ENCODE data around the gene PHF24.

The PHF24 gene

DNA sequence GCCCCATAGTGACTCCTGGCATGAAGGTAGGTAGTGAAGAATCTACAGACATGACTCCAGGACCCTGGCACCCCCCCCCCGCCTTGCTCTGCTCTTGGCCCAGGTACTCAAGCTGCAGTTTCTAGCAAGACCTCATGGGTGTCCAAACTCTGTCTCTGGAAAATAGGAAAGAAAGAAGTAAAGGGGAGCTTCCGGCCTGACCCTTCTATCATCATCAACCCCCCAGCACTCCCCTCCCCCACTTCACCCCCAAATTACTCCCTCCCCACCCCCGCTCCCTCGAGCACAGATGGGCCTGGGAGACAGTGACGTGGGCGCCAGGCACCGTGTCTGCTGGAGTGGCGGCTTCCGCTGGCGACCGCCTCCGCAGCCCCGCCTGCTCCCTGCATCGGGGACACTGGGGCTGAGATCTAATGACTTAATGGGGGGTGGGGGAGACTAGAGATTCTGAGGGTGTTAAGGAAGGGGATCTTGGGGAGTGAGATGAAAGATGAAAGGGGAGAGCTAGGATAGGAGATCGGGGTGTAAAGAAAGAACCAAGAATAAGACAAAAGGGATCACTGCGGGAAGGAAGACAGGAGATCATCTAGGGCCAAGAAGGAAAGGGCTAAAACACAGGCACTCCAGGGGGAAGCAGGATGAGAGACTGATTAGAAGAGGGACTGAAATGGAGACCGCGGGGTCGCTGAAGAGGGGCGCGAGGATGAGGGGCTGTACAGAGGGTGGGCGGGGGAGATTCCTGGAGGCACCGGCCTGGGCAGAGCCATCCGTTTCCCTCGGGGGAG lies 30.3 kb downstream of the PHF24 start:
- Mint-ChIP-seq H3K4me1 (peaks cover 61% of the 10 kb centered on the region), H3K27ac (peak overlapping the region; percentile 64), H3K4me3 (peak overlapping the region; percentile 99), H3K9me3 (no peaks in the 10 kb centered on the region), H3K36me3 (no peaks in the 10 kb centered on the region), H3K27me3 (peaks cover 6% of the 10 kb centered on the region)
- CTCF ChIA-PET = interaction anchor here (1.4 kb wide), 1 partner anchor 89 kb away, joined by 5 read pairs; no protein-coding TSS in a partner anchor
- peak; percentile 62 for DNase-seq

- no peaks in the 10 kb centered on the region for H3K9me3 Mint-ChIP-seq
- DNase-seq = peak; percentile 98
- CTCF ChIA-PET = interaction anchor here (0.7 to 1.4 kb wide), 3 partner anchors 9 to 93 kb away, joined by 3 to 5 read pairs (median 3); no protein-coding TSS in a partner anchor
- peak within 1 kb of the TSS; percentile 99 for H3K4me3 Mint-ChIP-seq
- H3K4me1 Mint-ChIP-seq = peaks cover 53% of the 10 kb centered on the region
- peaks cover 6% of the 10 kb centered on the region for H3K27me3 Mint-ChIP-seq
- no peaks in the 10 kb centered on the region for H3K36me3 Mint-ChIP-seq
- H3K27ac Mint-ChIP-seq = peak within 1 kb of the TSS; percentile 78
Observed at GRCh38 chr9:34989003-34989945, 31.2 kb downstream of the PHF24 start, which contains the start of gene DNAJB5. Gene DNAJB5 (plus strand): TSS chr9:34989745. CDS start chr9:34990631, 886 bp downstream.

DNA sequence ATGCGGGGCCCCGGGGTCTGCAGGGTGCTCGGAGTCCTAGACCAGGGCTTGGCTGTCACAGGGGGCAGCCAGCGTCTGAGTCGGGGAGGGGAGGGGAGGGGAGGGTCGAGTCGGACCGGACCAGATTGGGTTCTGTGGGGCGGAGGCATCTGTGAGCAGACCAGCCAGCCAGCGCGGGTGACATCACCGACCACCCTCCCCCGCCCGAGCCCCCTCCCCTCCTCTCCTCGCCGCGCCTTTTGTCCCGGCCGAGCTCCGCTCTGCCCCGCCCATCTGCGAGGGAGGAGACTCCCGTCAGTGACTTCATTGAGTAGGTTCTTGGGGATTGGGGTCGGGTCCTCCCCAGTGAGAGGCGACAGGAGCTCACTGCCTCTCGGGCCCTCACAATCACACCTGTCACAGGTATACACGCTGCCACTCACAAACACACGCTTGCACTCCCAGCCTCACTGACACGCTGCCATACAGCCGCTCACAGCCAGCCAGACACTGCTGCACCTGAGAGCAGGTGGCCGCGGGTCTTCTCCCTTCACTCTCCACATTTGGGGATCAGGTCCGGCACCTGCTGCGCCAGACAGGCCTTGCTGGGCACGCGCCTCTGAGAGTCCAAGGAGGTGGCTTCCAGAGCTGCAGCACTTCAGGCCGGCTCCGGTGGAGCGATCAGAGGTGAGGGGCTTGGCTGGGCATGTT lies 32.0 kb downstream of the PHF24 start:
- Mint-ChIP-seq H3K27me3 (peaks cover 6% of the 10 kb centered on the region), H3K27ac (peak overlapping the region; percentile 55), H3K4me3 (peak overlapping the region; percentile 99), H3K9me3 (no peaks in the 10 kb centered on the region), H3K4me1 (peaks cover 48% of the 10 kb centered on the region), H3K36me3 (no peaks in the 10 kb centered on the region)
- peak; percentile 71 for DNase-seq
- CTCF ChIA-PET = interaction anchor here (0.7 to 1.0 kb wide), 2 partner anchors 8 to 93 kb away, joined by 3 read pairs; no protein-coding TSS in a partner anchor

- Mint-ChIP-seq H3K9me3 (no peaks in the 10 kb centered on the region), H3K27ac (no peak overlapping the region), H3K36me3 (no peaks in the 10 kb centered on the region), H3K27me3 (peaks cover 6% of the 10 kb centered on the region), H3K4me3 (peak overlapping the region; percentile 99), H3K4me1 (peaks cover 40% of the 10 kb centered on the region)
- no peak for DNase-seq
- CTCF ChIA-PET = no interaction called here
Observed at GRCh38 chr9:34990908-34991606, 33.0 kb downstream of the PHF24 start.

DNA sequence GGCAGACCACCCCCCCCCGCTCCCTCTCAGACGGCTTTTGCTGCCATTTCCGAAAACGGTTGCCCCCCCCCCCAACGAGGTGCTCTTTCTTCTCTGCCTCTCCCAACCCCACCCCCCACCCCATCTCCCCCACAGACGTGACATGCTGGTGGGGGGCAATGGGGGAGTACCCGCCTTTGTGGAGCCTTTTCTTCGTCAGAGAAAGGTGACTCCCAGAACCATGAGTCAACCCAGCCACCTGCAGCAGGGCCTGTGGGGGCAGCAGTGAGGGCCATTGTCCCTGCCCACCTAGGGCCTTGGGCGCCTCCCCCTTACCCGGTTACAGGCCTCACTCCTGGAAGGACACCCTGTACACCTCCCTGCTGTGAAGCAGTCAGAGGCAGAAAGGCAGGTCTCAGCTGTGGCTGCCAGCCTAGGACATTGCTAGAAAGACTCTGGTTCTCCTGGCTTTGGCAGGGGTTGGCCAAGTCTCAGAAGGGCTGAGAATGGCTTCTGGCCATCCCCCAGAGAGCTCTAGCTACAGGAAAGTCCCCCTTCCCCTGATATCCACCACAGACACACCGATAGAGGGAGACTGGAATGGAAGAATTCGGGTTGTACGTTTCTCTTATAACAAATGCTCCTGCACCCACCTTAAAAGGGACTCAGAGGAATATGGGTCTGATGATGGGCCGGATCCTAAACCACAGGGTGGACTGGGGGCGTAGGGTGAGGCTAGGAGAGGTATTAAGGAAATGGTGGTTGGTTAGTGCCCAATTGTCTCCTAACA lies 33.7 kb downstream of the PHF24 start:
- H3K9me3 Mint-ChIP-seq = no peaks in the 10 kb centered on the region
- peak overlapping the region; percentile 9 for H3K4me3 Mint-ChIP-seq
- CTCF ChIA-PET = interaction anchor here (2.3 kb wide), 1 partner anchor 60 kb away, joined by 7 read pairs; no protein-coding TSS in a partner anchor
- no peak for DNase-seq
- peaks cover 6% of the 10 kb centered on the region for H3K27me3 Mint-ChIP-seq
- no peaks in the 10 kb centered on the region for H3K36me3 Mint-ChIP-seq
- no peak overlapping the region for H3K27ac Mint-ChIP-seq
- H3K4me1 Mint-ChIP-seq = peaks cover 33% of the 10 kb centered on the region

GRCh38 chr9:34992376-34992951 lies 34.4 kb downstream of the PHF24 start:
- CTCF ChIA-PET = interaction anchor here (2.3 kb wide), 1 partner anchor 59 kb away, joined by 7 read pairs; no protein-coding TSS in a partner anchor
- Mint-ChIP-seq H3K27ac (no peak overlapping the region), H3K4me3 (no peak overlapping the region), H3K36me3 (no peaks in the 10 kb centered on the region), H3K4me1 (peaks cover 26% of the 10 kb centered on the region), H3K27me3 (peaks cover 6% of the 10 kb centered on the region), H3K9me3 (no peaks in the 10 kb centered on the region)
- DNase-seq = no peak

DNA sequence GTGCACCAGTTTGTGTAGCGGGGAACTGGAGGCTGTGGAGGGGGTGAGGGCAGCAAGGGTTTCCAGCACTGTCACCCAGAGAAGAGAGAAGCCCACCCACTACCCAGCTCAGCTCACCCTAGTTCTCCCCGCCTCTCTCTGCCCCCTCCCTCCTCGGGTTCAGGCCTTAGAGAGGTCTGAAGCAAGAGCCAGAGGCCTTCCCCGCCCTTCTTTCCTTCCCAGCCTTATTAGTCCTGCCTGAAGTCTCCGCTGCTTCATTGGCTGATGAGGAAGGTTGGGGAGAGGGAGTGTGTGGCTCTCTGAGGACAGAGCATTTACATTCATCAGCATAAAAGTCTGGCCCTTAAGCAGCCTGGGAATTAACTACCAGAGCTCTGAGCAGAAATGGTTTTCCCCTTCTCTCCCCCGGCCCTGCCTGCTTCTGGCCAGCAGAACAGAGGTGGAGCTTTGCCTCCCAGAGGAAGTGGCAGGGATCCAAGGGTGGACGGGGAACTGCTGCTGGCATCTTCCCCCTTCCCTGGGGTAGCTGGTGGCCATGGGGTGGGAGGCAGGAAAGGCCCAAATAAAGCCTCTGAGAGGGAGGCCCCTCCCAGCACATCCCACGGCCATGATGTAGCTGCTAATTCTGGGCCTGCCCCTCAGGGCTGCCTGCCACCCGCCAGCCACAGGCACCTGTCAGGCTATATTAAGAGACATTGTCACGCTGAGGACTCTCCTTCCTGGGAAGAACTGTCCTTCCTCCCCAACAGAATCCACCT lies 35.6 kb downstream of the PHF24 start:
- H3K4me3 Mint-ChIP-seq = no peak overlapping the region
- peaks cover 18% of the 10 kb centered on the region for H3K4me1 Mint-ChIP-seq
- no peak overlapping the region for H3K27ac Mint-ChIP-seq
- H3K9me3 Mint-ChIP-seq = no peaks in the 10 kb centered on the region
- DNase-seq = no peak
- CTCF ChIA-PET = interaction anchor here (1.0 to 3.0 kb wide), 5 partner anchors 31 to 94 kb away, joined by 3 to 21 read pairs (median 7); no protein-coding TSS in a partner anchor
- H3K36me3 Mint-ChIP-seq = no peaks in the 10 kb centered on the region
- peaks cover 6% of the 10 kb centered on the region for H3K27me3 Mint-ChIP-seq

DNA sequence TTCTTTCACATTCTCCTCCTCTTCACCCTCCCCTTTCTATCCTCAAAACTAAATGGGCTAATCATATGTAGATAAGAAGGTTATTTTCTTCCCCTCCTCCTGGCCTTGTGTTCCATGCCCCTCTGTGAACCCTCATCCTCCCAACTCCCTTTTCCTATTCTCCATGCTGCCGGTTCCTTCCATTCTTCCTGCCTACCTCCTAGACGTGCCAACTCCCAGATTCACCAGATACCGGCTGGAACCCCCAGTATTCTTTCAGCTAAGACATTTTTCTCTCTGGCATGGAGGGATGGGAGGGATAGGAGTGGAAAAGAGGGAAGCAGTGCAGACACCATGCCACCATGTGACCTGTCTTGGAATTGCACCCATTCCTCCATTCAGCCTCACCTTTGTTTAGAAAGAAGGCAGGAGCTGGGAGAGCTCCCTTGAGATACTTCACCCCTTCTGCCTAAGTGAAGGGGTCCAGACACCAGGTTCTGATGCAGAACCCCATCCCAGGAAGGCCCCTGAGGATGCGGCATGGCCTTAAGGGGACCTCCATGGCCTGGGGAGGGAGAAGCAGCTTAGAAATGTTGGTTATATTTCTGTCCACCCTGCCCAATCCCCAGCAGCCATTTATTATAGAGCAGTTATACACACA lies 36.3 kb downstream of the PHF24 start:
- CTCF ChIA-PET = interaction anchor here (0.7 to 3.0 kb wide), 13 partner anchors 9 to 102 kb away, joined by 3 to 21 read pairs (median 4); partner anchors contain the start of gene PIGO
- no peak overlapping the region for H3K4me3 Mint-ChIP-seq
- peaks cover 13% of the 10 kb centered on the region for H3K4me1 Mint-ChIP-seq
- H3K9me3 Mint-ChIP-seq = no peaks in the 10 kb centered on the region
- DNase-seq = no peak
- no peaks in the 10 kb centered on the region for H3K36me3 Mint-ChIP-seq
- peaks cover 6% of the 10 kb centered on the region for H3K27me3 Mint-ChIP-seq
- H3K27ac Mint-ChIP-seq = no peak overlapping the region

DNA sequence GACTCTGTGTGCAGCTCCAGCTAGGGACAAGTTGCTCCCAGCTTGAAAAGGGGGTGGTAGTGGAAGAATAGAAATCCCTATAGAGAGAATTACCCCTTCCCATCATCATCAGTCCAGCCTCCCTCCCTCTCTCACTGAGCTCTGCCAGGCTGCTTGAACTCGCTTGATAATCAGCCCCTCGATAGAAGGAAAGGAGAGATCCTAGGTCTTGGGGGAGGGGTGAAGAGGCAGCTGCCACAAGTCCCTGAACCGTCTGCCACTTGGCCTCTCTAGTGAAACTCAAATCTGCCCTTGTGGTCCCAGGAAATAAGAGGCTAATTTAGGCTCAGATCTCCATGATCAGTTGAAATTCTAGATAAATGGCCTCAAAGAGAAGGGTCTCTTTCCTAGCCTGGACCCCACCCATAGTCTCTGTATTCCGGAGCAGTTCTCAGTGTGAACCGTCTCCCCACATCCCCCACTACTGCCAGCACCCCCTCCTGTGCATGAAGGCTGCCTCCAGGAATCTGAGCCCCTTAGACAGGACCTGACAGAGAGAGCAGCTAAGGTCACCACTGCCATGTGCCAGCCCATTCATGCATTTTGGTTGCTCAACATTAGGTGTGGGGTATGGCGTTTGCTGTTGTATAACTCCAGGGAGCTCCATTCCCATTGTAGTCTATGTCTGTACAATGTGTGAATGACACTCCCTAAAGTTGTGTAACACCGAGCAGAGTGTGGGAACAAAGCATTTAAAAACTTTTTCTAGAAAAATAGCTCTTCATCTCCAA lies 37.0 kb downstream of the PHF24 start:
- H3K4me3 Mint-ChIP-seq = no peak overlapping the region
- peaks cover 11% of the 10 kb centered on the region for H3K4me1 Mint-ChIP-seq
- H3K27me3 Mint-ChIP-seq = peaks cover 6% of the 10 kb centered on the region
- no peaks in the 10 kb centered on the region for H3K36me3 Mint-ChIP-seq
- H3K9me3 Mint-ChIP-seq = no peaks in the 10 kb centered on the region
- no peak overlapping the region for H3K27ac Mint-ChIP-seq
- DNase-seq = no peak
- CTCF ChIA-PET = interaction anchor here (0.7 to 3.0 kb wide), 13 partner anchors 8 to 102 kb away, joined by 3 to 21 read pairs (median 4); partner anchors contain the start of gene PIGO

- H3K9me3 Mint-ChIP-seq = no peaks in the 10 kb centered on the region
- no peak overlapping the region for H3K27ac Mint-ChIP-seq
- H3K27me3 Mint-ChIP-seq = peaks cover 6% of the 10 kb centered on the region
- H3K4me1 Mint-ChIP-seq = peaks cover 11% of the 10 kb centered on the region
- no peaks in the 10 kb centered on the region for H3K36me3 Mint-ChIP-seq
- DNase-seq = no peak
- H3K4me3 Mint-ChIP-seq = no peak overlapping the region
- CTCF ChIA-PET = interaction anchor here (1.3 to 3.0 kb wide), 4 partner anchors 12 to 96 kb away, joined by 4 to 21 read pairs (median 10); no protein-coding TSS in a partner anchor
Observed at GRCh38 chr9:34995670-34996060, 37.6 kb downstream of the PHF24 start.

Measured in activated naive CD4-positive, alpha-beta T cell treated with anti-CD3 and anti-CD28 coated beads, Interleukin-2, amount 10 ng/mL, durations not matched to agents 7 days and 5 days (primary cell).